PC-3 (cell line): ENCODE measurements around the gene SLC35F3. TPM values are rescaled to one million over a fixed set of nuclear protein-coding genes. Genes with fewer than 3 reads are reported as not detected.
"Not testable (repeated sequence)": the region's sequence is repeated elsewhere in the genome, so short reads cannot be mapped to it uniquely, and the experiment has no call there.

ENCODE experiments used
- ATAC-seq: fragments of 200-7000 bp; cut with Tn5 transposase; 2 replicates; pipeline ENCODE4 v1.9.1; 2020; ENCODE audit warnings: mild to moderate bottlenecking, moderate library complexity
- BruUV-seq: library from RNA; stranded (reverse); fragments of 400-500 nt; replicated peaks from 2 replicates; lab custom pipeline; 2021; lab: Mats Ljungman, UMichigan
- CTCF ChIA-PET: fragments of 300-600 bp; sonication (Branson Sonifier 250); formaldehyde crosslinking; loops from one replicate; lab custom pipeline; 2022; ENCODE audit warnings: antibody characterized with exemption; lab: Charles Lee
- POLR2A ChIA-PET: fragments of 300-600 bp; sonication (Branson Sonifier 250); formaldehyde crosslinking; loops from one replicate; lab custom pipeline; 2022; ENCODE audit warnings: antibody characterized with exemption; ENCODE audit not compliant: unreplicated experiment; lab: Charles Lee
- DNase-seq: peaks from one replicate; pipeline ENCODE4 v3.0.0-alpha.2; 2015
- H2AFZ ChIP-seq: fragments of 300-600 bp; sonication (generic); 2 replicates; pipeline ENCODE4 v1.6.0; 2016; ENCODE audit warnings: antibody characterized with exemption, low read length
- H3F3A ChIP-seq: fragments of 300-600 bp; sonication (generic); one replicate; pipeline ENCODE4 v1.6.0; 2017; ENCODE audit warnings: antibody characterized with exemption, low read length, control low read depth, mild to moderate bottlenecking; ENCODE audit not compliant: unreplicated experiment
- H3K27ac ChIP-seq: fragments of 300-600 bp; sonication (generic); 2 replicates; pipeline ENCODE4 v1.5.1; 2016; ENCODE audit warnings: mild to moderate bottlenecking, low read length
- H3K27me3 ChIP-seq: fragments of 300-600 bp; sonication (generic); 2 replicates; pipeline ENCODE4 v1.6.1; 2016; ENCODE audit warnings: low read length, mixed read lengths
- H3K36me3 ChIP-seq: fragments of 300-600 bp; sonication (generic); 2 replicates; pipeline ENCODE4 v1.6.1; 2016; ENCODE audit warnings: low read depth, mixed run types, low read length, mixed read lengths
- H3K4me1 ChIP-seq: fragments of 300-600 bp; sonication (generic); 2 replicates; pipeline ENCODE4 v1.5.1; 2016; ENCODE audit warnings: low read length; ENCODE audit not compliant: insufficient read depth
- H3K4me2 ChIP-seq: fragments of 300-600 bp; sonication (generic); 2 replicates; pipeline ENCODE4 v1.6.0; 2016; ENCODE audit warnings: low read length
- H3K4me3 ChIP-seq: fragments of 300-600 bp; sonication (generic); 2 replicates; pipeline ENCODE4 v1.5.1; 2016; ENCODE audit warnings: mild to moderate bottlenecking, low read length, mixed read lengths
- H3K79me2 ChIP-seq: fragments of 300-600 bp; sonication (generic); 2 replicates; pipeline ENCODE4 v1.6.1; 2017; ENCODE audit warnings: low read length, mixed read lengths
- H3K9ac ChIP-seq: fragments of 300-600 bp; sonication (generic); 2 replicates; pipeline ENCODE4 v1.6.0; 2016; ENCODE audit warnings: mild to moderate bottlenecking, low read length
- H3K9me2 ChIP-seq: fragments of 300-600 bp; sonication (generic); replicated peaks from 2 replicates; pipeline ENCODE4 v1.6.1; 2016; ENCODE audit warnings: mixed run types, low read length, mixed read lengths
- H3K9me3 ChIP-seq: fragments of 300-600 bp; sonication (generic); 2 replicates; pipeline ENCODE4 v1.6.1; 2016; ENCODE audit warnings: low read length, mixed read lengths
- H4K20me1 ChIP-seq: fragments of 300-600 bp; sonication (generic); 2 replicates; pipeline ENCODE4 v1.6.1; 2016; ENCODE audit warnings: low read length, mixed read lengths
- CTCF ChIP-seq: fragments of 300-600 bp; sonication (generic); conservative IDR thresholded peaks from 2 replicates; pipeline ENCODE4 v1.5.1; 2017; ENCODE audit warnings: antibody characterized with exemption, low read depth, mild to moderate bottlenecking, low read length
- EZH2 ChIP-seq: fragments of 300-600 bp; sonication (generic); IDR thresholded peaks from one replicate; pipeline ENCODE4 v1.6.1; 2017; ENCODE audit warnings: antibody characterized with exemption, mild to moderate bottlenecking, low read length; ENCODE audit not compliant: unreplicated experiment
- EZH2phosphoT487 ChIP-seq: fragments of 300-600 bp; sonication (generic); IDR thresholded peaks from 2 replicates; pipeline ENCODE4 v1.6.1; 2018; ENCODE audit warnings: mild to moderate bottlenecking, antibody characterized with exemption, low read length, borderline replicate concordance
- intact Hi-C: fragments of 100-400 bp; cut with micrococcal nuclease; formaldehyde crosslinking; loops from 2 replicates; pipeline ENCODE4 v1.9.0; 2023
- total RNA-seq: library from RNA; depleted of rRNA; stranded (reverse); fragments of >200 nt; gene quantifications from 2 replicates; pipeline ENCODE4 v1.2.3, GENCODE V29; 2014

Gene SLC35F3
- total RNA-seq, 1 experiment from 2014 or later = 17.7 TPM

DNA sequence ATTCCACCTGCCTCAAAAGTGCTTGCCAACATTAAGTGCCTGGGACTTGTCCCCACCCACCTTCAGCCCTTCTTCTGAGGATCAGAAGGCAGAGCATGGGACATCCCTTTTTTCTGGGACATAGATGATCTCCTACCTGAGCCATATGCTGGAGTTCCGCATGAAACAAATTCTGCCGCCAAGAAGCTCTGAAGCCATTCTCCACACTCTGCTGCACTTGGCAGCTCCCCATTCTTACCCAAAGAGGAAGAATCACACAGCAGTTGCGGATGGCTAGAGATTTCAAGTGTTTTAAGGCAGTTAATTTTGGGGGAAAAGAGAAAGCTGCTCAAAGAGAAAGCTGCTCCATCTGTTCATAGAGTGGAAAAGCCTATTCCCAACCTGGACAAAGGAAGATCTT is 271.5 kb downstream of the SLC35F3 start:
- H3K27ac ChIP-seq = no peak overlapping the region
- ChIA-PET CTCF (no interaction called here), POLR2A (no interaction called here)
- ATAC-seq = no peak
- no peaks in the 10 kb centered on the region for H3K9me2 ChIP-seq
- H4K20me1 ChIP-seq = no peaks in the 10 kb centered on the region
- no peaks in the 10 kb centered on the region for H3K27me3 ChIP-seq
- no peak overlapping the region for H3K4me3 ChIP-seq
- no peak overlapping the region for H3K9ac ChIP-seq
- H3K36me3 ChIP-seq = no peaks in the 10 kb centered on the region
- intact Hi-C loops = no loop called here
- H3K9me3 ChIP-seq = no peaks in the 10 kb centered on the region
- no peak for DNase-seq
- no peak overlapping the region for H2AFZ ChIP-seq
- H3F3A ChIP-seq = no peaks in the 10 kb centered on the region
- H3K4me2 ChIP-seq = no peak overlapping the region
- no peak for TF ChIP-seq EZH2phosphoT487
- no peaks in the 10 kb centered on the region for H3K4me1 ChIP-seq
- no peaks in the 10 kb centered on the region for H3K79me2 ChIP-seq
- no TSS peak for BruUV-seq

DNA sequence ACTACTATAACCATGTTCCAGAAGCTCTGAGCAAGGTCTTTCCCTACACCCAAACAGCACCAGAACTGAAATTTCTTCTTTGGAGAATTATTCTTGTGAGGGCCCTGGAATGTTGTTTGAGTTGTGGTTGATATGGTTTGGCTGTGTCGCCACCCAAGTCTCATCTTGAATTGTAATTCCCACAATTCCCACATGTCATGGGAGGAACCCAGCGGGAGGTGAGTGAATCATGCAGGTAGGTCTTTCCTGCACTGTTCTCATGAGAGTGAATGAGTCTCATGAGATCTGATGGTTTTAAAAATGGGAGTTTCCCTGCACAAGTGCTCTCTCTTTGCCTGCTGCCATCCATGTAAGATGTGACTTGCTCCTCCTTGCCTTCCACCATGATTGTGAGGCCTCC is 272.4 kb downstream of the SLC35F3 start:
- H3K9me3 ChIP-seq, CTCF ChIA-PET, DNase-seq, H2AFZ ChIP-seq, H3K9me2 ChIP-seq, POLR2A ChIA-PET, ATAC-seq, H3K9ac ChIP-seq, BruUV-seq, H3K36me3 ChIP-seq, H3K4me3 ChIP-seq, H3K4me1 ChIP-seq, H3K27ac ChIP-seq, H3K27me3 ChIP-seq, H4K20me1 ChIP-seq, intact Hi-C loops, H3K79me2 ChIP-seq, H3K4me2 ChIP-seq, H3F3A ChIP-seq: not testable (repeated sequence)

- ChIA-PET CTCF (no interaction called here), POLR2A (no interaction called here)
- H3K4me3 ChIP-seq = peak overlapping the region; percentile 9; the same call in 1 of the 2 replicates
- H3K27ac ChIP-seq = peak overlapping the region; percentile 66
- H3K27me3 ChIP-seq = no peaks in the 10 kb centered on the region
- no TSS peak for BruUV-seq
- H3K4me2 ChIP-seq = peak overlapping the region; percentile 63
- H3K36me3 ChIP-seq = no peaks in the 10 kb centered on the region
- no peaks in the 10 kb centered on the region for H3F3A ChIP-seq
- H3K9ac ChIP-seq = no peak overlapping the region; the same call in 1 of the 2 replicates
- H3K9me3 ChIP-seq = no peaks in the 10 kb centered on the region
- no peaks in the 10 kb centered on the region for H3K9me2 ChIP-seq
- H4K20me1 ChIP-seq = no peaks in the 10 kb centered on the region
- DNase-seq (no peak), ATAC-seq (peak; percentile 16)
- no peak overlapping the region for H2AFZ ChIP-seq
- intact Hi-C loops = no loop called here
- no peaks in the 10 kb centered on the region for H3K79me2 ChIP-seq
- TF ChIP-seq EZH2 (no peak), CTCF (no peak), EZH2phosphoT487 (no peak)
- H3K4me1 ChIP-seq = peaks cover 25% of the 10 kb centered on the region
Observed at GRCh38 chr1:234185438-234185837, 281.0 kb downstream of the SLC35F3 start.
